DMS 273 (cell line): Measurements from ENCODE around the gene NUBP1.
"Not testable (repeated sequence)": the region's sequence is repeated elsewhere in the genome, so short reads cannot be mapped to it uniquely, and the experiment has no call there.

Experiments used
- DNase-seq: peaks from one replicate; lab custom pipeline; 2025; ENCODE audit not compliant: unreplicated experiment; lab: John Stamatoyannopoulos, UW

NUBP1 gene

DNA sequence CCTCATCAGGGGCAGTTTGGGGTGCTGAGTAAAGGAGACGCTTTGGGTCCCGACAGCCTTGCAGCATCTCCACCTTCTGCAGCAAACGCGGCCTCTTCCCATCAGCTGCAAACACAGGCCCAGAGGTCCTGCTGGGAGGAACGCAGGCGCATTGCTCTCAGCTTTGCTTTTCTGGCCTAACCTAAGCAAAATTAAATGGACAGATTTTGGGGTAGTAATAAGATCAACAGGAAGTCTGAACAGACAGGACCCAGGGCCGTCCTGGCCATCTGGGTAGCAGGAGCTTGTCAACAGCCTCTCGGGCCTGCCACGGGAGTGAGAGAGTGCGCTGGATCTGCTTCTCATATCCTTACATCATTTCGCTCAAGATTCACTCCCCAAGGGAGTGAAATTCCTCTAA, 7.2 kb downstream of the NUBP1 start:
- peak; percentile 12 for DNase-seq

GRCh38 chr16:10751291-10751697, 7.7 kb downstream of the NUBP1 start:
- DNase-seq, result no peak

GRCh38 chr16:10752843-10753523, 9.3 kb downstream of the NUBP1 start:
- DNase-seq, result peak; percentile 69

- no peak for DNase-seq
Measured at GRCh38 chr16:10753670-10754069, 10.0 kb downstream of the NUBP1 start.

DNA sequence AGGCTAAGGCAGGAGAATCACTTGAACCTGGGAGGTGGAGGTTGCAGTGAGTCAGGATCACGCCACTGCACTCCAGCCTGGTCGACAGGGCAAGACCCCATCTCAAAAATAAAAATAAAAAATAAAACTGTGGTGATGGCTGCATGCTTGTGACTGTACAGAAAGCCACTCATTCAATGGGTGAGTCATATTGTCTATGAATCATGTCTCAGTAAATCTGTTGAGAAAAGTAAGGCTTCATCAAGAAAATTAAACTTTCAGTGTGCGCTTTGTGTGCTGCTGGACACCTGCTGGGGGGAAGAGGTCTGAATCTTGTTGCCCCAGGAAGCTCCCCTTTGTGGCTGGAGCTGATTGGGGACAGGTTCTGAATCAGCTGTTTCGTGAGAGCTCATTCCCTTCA, 11.3 kb downstream of the NUBP1 start:
- DNase-seq, result no peak

DNA sequence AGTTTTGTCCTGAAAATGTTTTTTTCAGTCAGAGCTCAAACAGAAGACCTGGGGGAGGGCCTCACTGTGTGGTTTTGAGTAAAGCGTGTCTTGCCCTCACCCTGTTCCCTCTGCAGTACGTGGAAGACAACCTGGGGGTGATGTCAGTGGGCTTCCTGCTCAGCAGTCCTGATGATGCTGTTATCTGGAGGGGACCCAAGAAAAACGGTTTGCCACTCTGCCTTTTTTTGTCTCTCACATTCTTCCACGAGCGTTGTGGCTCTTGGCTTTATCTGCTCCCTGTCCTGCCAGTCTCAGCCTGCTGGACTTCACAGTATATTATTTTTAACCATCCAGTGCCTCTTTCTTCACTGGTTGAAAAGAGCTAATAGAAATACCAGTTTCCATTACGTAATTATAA, 12.9 kb downstream of the NUBP1 start:
- DNase-seq, result no peak

DNA sequence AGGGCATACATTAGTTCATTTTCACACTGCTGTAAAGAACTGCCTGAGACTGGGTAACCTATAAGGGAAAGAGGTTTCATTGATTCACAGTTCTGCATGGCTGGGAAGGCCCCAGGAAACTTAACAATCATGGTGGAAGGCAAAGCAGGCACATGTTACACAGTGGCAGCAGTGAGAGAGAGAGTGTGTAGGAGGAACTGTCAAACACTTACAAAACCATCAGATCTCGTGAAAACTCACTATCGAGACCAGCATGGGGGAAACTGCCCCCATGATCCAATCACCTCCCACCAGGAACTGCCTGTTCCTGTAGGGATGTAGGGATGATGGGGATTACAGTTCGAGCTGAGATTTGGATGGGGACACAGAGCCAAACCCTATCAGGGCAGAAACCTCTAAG, 17.2 kb downstream of the NUBP1 start:
- DNase-seq, result no peak

DNA sequence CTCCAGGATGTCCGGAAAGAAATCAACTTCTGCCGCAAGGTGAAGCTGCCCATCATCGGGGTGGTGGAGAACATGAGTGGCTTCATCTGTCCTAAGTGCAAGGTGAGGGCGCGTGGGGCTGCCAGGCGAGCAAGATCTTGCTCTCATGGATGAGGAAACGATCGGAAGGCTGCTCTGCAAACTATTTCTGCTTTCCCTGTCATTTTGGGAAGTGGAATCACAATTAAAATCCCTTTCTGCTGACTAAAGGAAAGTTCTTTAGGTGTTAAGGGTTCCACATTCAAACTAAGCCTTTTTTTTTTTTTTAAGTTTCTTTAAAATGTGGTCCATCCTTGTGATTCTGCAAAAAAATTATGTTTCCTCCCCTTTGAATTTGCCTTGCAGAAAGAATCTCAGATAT, 17.7 kb downstream of the NUBP1 start:
- no peak for DNase-seq

- DNase-seq, result no peak
Measured at GRCh38 chr16:10762336-10763016, 18.8 kb downstream of the NUBP1 start.

DNA sequence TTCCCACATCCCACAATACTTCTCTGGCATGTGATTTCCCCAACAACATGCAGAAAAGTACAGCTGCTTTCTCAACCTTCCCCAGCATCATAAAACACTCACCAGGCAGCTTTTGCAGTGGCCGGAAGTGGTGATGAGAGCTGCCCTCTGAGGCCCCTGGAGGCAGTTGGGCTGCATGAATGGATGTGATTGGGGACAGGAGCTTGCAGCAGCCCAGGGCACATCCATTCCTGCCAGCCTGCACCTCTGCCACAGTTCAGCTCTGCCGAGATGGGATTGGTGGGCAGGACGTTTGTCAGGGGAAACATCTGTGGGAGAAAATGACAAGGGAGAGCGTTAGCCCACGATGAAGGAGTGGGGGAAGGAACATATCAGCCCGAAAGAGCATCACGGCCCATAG, 19.8 kb downstream of the NUBP1 start:
- no peak for DNase-seq

GRCh38 chr16:10765772-10766171, 22.1 kb downstream of the NUBP1 start:
- DNase-seq, result no peak

- DNase-seq, result no peak
Measured at GRCh38 chr16:10767127-10767526, 23.5 kb downstream of the NUBP1 start.

- DNase-seq, result no peak
Measured at GRCh38 chr16:10769381-10769780, 25.7 kb downstream of the NUBP1 start.

DNA sequence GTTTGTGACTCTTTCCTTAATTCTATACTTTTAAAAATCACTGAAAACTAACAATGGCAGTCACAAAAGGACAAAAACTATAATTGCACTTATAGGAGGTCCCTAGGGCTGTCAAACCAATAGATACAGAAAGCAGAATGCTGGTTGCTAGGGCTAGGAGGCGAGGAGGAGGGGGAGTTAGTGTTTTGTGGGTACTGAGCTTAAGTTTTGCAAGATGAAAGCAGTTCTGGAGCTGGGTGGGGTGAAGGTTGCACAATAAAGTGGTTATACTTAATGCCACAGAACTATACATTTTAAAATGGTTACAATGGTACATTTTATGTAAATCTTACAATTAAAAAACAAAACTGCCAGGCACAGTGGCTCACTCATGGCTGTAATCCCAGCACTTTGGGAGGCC, 27.3 kb downstream of the NUBP1 start:
- DNase-seq, result no peak

- no peak for DNase-seq
Measured at GRCh38 chr16:10776280-10776679, 32.6 kb downstream of the NUBP1 start.

GRCh38 chr16:10776923-10777322, 33.3 kb downstream of the NUBP1 start:
- DNase-seq, result not testable (repeated sequence)

GRCh38 chr16:10777356-10777755, 33.7 kb downstream of the NUBP1 start:
- DNase-seq, result no peak

- not testable (repeated sequence) for DNase-seq
Measured at GRCh38 chr16:10779908-10780307, 36.3 kb downstream of the NUBP1 start.

- DNase-seq, result no peak
Measured at GRCh38 chr16:10780628-10781027, 37.0 kb downstream of the NUBP1 start.

DNA sequence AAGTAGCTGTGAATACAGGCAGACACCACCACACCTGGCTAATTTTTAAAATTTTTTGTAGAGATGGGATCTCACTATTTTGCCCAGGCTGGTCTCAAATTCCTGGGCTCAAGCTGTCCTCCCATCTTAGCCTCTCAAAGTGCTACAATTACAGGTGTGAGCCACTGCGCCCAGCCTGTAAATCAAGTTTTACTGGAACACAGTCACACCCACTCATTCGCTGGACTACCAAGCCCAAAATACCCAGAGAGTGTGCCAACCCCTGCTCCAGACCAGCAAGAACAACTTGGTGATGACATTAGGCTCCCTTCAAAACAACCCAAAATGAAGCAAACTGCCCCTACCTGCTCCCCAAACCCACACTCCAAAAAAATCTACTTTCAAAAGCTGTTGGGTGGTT, 39.0 kb downstream of the NUBP1 start:
- no peak for DNase-seq

DNA sequence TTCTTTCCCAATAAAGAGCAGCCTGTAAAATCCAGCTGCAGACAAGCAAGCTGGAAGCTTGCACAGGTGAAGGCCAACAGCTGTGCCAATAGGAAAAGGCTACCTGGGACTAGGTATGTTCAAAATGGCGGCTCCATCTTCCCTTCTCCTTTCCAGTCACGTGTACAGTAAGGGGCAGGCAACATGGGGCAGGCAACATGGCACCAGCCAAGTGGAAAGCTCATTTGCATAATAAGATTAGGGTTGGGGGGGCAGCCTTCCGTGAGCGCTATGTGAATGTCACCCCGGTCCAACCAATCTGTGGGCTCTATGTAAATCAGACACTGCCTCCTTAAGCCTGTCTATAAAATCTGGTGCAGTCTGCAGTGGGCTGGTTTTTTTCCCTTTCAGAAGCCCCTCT, 43.7 kb downstream of the NUBP1 start:
- DNase-seq, result no peak

GRCh38 chr16:10788630-10789029, 45.0 kb downstream of the NUBP1 start:
- DNase-seq, result peak; percentile 19

DNA sequence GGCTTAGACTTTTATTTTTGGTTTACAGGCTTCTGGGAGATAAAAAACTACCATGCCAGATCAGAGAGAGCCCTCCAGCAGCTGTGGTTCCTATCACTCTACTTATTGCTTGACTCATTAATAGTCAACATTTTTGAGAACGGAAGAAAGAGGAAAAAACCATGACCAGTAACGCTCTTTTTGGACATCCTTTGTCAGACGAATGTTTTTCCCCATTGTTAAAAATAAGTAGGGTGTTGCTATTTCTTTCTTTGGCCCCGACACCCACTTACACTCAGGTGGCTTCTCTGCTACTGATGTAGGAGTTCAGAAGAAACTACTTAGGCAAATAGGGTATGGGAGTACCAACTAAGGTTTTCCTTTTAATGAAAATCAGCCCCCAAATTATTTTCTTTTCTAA, 47.4 kb downstream of the NUBP1 start:
- no peak for DNase-seq
